GM12891 (cell line): ENCODE measurements around the gene ROBO1.

Experiments used
- POLR2A ChIP-seq: IDR thresholded peaks from 2 replicates; pipeline ENCODE4 v1.6.1; 2011; ENCODE audit warnings: low read depth, low read length, control low read depth
- POLR2AphosphoS5 ChIP-seq: IDR thresholded peaks from 2 replicates; pipeline ENCODE4 v1.6.1; 2011; ENCODE audit warnings: low read depth, low read length, control low read depth
- TAF1 ChIP-seq: IDR thresholded peaks from 2 replicates; pipeline ENCODE4 v1.6.1; 2011; ENCODE audit warnings: low read depth, low read length, control low read depth

DNA sequence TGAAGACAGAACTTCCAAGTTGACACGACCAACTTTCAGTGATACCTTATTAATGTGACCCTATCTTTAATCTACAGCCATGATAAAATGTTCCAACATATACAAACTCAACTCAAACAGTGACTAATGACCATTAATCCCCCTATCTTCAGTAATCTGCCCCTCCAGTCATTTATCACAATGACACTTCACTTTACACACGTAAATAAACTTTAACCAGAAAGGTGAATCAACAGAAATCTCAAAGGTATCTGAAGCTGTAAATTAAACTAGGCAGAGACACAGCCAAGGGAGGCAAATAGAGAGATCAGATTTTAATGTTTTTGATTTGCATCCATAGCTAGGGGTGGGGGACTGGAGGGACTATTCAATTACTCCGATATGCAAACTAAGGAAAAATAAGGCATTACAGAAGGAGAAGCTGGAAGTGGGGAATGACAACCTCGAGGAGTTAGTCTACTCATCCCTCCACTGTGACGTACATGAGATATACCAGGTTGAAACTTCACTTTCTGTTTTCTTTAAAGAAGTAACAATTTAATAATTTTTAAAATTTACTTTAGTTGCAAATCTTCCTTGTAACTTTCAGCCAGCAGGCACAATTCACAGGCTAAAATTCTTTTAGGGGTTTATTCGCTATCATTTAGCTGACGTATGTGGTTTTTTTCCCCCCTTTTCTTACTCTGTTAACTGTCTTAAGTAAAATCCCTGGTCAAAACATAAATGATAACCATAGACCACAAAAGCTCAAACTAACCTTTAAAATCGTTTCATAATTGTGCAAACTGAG, 751.0 kb downstream of the ROBO1 start:
- no peak for TF ChIP-seq POLR2A
- TF ChIP-seq TAF1 = no peak
- TF ChIP-seq POLR2AphosphoS5 = no peak
